Peyer's patch (tissue), 4 donors: ENCODE measurements around the gene PLA2G2D.

Experiments
- POLR2A ChIP-seq, 2 donors: fragments of 450-650 bp; IDR thresholded peaks; one replicate each; pipeline ENCODE4 v1.5.1; 2017; ENCODE audit warnings: antibody characterized with exemption in 2 of 2, mild to moderate bottlenecking in 2 of 2, moderate library complexity in 2 of 2
- TF ChIP-seq, protein P1 (sequence below), 6 experiments: fragments of 450-650 bp in 4 of 6; fragments of 200-600 bp in 2 of 6; sonication (generic) in 1 of 6; IDR thresholded peaks; one replicate each; pipeline ENCODE4 v1.5.1; 2017 to 2019; ENCODE audit warnings: antibody characterized with exemption in 6 of 6, mild to moderate bottlenecking in 3 of 6, moderate library complexity in 1 of 6

DNA sequence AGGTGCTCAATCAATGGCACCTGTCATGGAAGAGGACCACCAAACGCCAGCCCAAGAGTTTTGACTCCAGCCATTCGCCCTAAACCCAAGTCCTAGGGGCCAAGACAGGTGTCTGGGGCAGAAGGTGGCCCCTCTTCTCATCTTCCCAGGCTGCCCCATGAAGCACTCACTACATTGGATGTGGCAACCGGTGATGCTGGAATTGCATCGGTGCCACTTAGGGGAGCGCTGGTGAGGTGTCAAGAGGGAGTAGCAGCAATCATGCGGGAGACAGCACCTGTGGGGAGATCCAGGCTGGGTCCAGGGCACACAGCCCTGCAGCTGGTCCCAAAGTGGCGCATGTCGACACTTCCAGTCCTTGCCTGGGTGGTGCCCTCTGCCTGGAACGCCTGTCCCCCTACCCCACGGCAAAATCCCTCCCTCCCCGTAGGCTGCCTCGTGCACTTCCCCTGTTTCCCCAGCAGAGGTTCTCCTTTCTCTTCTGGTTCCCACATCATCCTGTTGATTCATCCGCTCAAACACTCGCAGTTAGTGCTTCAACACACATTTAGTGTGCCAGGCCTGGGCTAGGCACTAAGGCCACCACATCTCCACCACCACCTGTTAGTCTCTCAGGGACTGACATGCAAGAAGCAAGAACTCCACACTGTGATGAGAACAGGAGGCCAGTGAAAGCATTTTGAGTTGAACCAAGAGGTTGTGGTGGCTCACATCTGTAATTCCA, 18.5 kb downstream of the PLA2G2D start:
- TF ChIP-seq, protein P1, sequence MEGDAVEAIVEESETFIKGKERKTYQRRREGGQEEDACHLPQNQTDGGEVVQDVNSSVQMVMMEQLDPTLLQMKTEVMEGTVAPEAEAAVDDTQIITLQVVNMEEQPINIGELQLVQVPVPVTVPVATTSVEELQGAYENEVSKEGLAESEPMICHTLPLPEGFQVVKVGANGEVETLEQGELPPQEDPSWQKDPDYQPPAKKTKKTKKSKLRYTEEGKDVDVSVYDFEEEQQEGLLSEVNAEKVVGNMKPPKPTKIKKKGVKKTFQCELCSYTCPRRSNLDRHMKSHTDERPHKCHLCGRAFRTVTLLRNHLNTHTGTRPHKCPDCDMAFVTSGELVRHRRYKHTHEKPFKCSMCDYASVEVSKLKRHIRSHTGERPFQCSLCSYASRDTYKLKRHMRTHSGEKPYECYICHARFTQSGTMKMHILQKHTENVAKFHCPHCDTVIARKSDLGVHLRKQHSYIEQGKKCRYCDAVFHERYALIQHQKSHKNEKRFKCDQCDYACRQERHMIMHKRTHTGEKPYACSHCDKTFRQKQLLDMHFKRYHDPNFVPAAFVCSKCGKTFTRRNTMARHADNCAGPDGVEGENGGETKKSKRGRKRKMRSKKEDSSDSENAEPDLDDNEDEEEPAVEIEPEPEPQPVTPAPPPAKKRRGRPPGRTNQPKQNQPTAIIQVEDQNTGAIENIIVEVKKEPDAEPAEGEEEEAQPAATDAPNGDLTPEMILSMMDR (IDR thresholded peaks at IDR 0.05) = peak; percentile 57 to 74 (median 70)
- no peak for TF ChIP-seq POLR2A (IDR thresholded peaks at IDR 0.05)
